ENCODE data around the gene MRPS22.
A peak's percentile ranks its signal among the peaks of the same experiment; 100 is the strongest.

- no peak for TF ChIP-seq ATF1 (CRISPR knock-in tag; IDR thresholded peaks at IDR 0.05)
- TF ChIP-seq ATF1 (tag; IDR thresholded peaks at IDR 0.05) = no peak
- no peak for TF ChIP-seq ZNF239 (CRISPR knock-in tag; IDR thresholded peaks at IDR 0.05)
- TF ChIP-seq JUND (IDR thresholded peaks at IDR 0.05; ENCODE audit: borderline replicate concordance, low read depth, low read length) = peak; percentile 31; the same call in 1 of the 2 replicates
- TF ChIP-seq JUND (tag; IDR thresholded peaks at IDR 0.05; ENCODE audit: borderline replicate concordance, low read depth, low read length) = no peak
- TF ChIP-seq CTCF (IDR thresholded peaks at IDR 0.05 in 2 of 3, conservative IDR thresholded peaks at IDR 0.05 in 1 of 3; ENCODE audit: insufficient read depth in 2 of 3, low read depth in 1 of 3, low read length in 3 of 3) = peak; percentile 71 to 82 (median 78)
- TF ChIP-seq NBN (IDR thresholded peaks at IDR 0.05; ENCODE audit: low read depth) = no peak
- TF ChIP-seq BACH1 (tag; IDR thresholded peaks at IDR 0.05) = no peak
- TF ChIP-seq ZNF57 (CRISPR knock-in tag; IDR thresholded peaks at IDR 0.05) = no peak
- peak; percentile 17; the same call in 1 of the 2 replicates for TF ChIP-seq MAFK (IDR thresholded peaks at IDR 0.05; ENCODE audit: low read length)
- TF ChIP-seq TAF1 (IDR thresholded peaks at IDR 0.05; ENCODE audit: control insufficient read depth, extremely low read depth, insufficient read depth, low read length, severe bottlenecking) = no peak
- no peak for TF ChIP-seq CHCHD3 (CRISPR knock-in tag; IDR thresholded peaks at IDR 0.05)
These were observed 24.1 kb upstream of the MRPS22 start for GRCh38 chr3:139319428-139320402.
